Midbrain (tissue), 1 donor: ENCODE measurements around the gene AGAP9.
"Not testable (repeated sequence)": the region's sequence is repeated elsewhere in the genome, so short reads cannot be mapped to it uniquely, and the experiment has no call there.

Source experiments
- DNase-seq: peaks from one replicate; lab custom pipeline; 2025; lab: John Stamatoyannopoulos, UW

AGAP9 gene

DNA sequence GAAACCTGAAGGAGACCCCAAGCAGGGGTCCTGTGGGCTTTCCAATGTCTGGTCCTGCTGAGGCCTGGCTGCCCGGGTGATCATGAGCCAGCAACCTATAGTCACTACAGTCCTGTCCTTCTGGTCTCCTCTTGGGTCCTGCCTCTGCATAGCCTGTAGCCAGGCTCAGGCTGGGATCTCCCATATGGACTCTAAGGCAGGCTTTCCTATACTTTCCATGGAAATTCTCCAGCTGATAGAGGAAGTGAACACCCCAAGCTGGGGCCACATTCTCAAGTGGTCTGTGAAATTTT, 66.0 kb downstream of the AGAP9 start:
- no peak for DNase-seq

DNA sequence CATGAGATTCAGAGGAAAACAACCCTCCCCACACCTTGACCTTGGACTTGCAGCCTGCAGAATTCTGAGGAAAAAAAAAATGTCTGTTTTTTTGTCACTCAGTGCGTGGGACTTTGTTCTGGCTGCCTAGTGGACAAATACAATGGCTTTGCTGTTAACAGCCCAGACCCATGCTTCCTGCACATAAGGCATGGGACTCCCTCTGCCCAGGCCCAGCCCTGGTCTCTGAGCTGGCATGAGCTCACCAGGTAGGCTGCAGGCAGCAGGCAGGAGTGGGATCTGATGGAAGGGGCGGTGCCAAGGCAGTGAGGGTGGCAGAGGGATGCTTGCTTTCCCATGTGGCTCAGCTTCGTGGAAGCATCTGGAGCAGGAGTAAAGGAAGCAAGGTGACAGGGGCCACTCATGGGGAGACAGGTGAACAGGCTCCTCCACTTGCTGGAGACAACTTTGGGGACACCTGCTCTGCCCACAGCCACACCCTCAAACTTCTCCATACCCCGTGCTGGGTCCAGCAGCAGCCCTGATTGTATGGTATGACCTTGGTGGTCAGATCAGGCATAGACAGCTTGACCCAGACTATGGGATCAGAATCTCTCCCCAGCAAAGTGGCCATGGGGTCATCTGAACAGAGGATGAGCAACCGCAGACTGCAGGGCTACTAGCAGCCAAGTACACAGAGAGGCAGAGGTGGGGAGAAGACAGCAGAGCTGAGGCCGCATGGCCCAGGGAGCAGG, 66.5 kb downstream of the AGAP9 start:
- DNase-seq, result no peak

DNA sequence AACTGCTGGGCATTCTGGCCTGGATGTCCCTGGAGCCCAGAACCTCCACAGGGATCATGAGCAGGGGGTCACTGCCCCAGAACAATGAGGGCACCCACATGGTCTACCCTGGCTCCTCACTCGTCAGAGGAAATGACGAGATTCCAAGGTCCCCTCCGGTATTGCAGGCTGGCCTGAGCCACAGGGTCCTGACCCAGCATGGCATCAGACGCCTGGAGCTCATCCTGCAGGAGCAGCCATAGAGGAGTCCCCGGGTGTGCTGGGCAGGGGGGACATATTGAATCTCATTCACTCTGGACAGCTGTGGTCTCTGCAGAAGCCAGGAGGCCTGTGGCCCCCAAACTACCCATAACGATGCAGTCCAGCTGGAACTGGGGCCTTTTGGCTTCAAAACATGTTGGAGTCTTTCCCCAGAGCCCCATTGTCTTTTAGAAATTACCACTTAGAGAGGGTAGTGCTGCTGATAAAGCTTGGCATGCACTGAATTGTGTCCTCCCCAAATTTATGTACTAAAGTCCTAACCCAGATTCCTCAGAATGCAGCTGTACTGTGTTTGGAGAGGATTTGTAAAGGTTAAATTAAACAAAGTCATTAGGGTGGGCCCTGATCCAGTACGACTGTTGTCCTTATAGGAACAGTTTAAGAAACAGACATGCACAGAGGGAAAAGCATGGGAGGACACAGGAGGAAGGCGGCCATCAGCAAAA, 67.2 kb downstream of the AGAP9 start:
- DNase-seq, result no peak

DNA sequence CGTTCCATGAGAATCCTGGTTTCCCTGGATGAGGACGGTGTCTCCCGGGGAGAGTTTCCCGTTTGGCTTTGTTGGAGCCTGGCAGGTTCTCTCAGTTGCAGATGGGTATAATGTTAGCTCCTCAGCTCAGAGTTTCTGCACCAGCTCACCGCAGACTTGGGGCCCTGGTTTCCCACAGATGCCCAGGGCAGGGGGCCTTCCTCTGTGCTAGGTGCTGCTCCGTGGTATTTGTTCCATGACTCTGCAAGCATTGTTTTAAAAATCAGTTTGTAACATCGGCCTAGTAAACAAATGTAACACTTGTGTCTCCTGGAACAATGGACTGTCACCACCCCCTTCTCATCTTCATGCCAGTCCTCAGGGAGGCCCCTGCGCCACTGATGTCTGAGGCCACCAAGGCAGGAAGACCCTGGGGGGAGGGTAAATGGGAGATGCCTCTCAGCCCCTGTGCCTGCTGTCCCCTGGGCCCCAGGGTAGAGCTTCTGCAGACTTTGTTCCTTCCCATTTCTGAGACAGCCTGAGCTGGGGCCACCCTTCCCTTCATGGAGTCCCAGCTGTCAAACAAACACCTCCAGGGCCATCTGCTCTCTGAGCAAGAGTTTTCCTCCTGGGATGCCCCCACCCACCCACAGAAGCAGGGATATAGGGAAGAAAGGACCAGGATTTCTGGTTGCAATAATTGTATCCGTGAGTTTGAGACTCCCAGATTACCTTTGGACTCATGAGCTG, 67.9 kb downstream of the AGAP9 start:
- not testable (repeated sequence) for DNase-seq

DNA sequence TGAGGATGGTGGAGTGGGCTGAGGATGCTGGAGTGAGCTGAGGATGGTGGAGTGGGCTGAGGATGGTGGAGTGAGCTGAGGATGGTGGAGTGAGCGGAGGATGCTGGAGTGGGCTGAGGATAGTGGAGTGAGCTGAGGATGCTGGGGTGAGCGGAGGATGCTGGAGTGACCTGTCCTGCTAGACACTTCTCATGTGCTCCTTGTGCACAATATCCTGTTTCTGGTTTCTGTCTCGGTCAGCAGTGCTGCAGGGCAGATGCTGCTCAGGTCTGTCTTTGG, 68.7 kb downstream of the AGAP9 start:
- DNase-seq, result no peak

DNA sequence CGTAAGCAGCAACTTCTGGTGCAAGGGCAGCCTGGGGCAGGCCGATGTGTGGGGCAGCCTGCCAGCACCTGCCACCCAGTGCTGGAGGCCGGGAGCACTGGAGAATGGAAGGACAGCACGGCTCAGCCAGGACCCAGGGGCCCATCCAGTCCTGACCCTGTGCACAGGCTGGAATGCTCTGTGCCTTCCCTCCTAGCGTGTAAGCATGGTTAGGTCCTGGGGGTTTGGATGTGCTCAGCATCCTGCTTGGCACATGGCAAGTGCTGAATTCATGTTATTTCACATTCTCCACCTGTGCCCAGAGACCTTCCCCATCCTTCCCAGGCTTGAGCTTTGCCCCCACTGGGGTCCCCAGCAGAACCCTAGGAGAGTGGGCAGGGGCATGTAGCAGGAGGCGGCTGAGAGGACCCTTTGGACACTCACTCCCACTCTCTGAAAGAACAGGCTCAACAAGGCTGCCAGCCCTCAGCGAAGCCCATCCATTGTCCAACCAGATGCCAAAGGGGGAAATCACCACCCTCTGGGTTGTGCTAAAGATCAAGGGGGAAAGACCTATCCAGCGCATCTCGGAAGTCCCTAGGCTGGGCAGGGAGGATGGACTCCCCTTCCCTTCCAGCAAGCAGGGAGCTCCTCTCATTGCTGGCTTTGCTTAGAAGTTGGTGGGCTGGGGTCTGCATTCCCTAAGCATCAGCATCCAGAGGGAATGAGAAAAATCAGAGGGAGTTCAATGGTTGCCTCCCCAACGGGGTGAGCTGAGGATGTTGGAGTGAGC, 69.2 kb downstream of the AGAP9 start:
- no peak for DNase-seq

DNA sequence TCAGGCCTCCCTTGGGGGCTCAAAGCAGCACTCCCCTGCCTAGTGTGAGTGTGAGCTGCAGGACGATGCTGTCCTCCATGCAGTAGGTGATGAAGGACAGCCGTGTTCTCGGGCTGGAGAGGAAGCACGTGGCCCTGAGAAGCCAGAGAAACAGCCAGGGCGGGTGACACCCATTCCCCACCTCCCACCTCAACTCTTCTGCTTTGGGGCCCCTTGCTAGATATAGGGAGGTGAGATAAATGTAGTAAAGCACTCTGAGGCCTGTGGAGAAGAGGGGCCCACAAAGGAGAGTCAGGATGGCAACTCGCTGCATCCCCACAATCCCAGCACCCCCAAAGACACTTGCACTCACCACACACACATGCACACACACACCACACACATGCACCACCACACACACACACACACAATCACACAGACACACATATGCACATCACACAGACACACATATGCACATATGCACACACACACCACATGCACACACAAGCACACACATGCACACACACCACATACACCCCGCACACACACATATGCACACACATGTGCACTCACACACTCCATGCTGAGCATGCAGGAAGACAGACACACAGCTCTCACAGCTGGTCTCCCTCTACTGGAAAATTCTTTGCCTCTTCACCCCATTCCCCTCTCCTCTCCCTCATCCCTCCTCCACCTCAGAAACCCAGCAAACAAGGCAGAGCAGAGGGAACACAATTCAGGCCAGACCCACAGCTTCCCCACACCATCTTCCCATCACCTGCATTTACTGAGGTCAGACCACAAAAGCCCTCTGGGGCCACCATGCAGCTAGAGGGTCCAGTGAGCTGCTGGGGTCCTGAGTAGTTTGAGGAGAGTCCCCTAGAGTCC, 70.1 kb downstream of the AGAP9 start:
- DNase-seq, result no peak

DNA sequence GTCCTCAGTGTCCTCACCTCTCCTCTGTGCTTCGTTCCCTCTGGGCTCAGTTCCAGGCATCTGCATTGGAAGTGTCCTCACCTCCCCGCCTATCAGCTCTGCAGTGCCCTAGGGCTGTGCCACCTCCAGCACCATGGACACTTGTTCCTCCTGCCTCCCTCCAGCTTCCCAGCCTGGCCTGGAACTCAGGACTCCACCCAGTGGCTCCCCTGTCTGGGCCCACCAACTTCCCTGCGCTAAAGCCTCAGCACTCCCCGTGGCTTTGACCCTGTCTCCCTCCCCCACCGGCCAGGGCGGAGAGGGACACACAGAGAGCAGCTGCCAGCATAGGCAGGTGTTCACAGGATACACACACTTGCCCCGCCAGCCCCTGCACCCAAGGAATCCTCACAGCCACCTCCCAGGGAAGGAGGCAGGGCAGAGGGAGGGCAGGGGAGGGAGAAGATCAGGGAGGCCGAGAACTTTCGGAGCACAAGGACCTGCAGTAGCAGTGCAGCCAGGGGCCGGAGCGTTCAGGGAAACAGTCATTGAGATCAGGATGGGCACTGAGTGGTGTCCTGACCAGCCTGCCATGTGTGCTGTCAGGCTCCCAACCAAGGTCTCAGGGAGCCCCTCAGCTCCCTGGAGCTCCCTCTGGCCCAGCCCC, 70.8 kb downstream of the AGAP9 start:
- DNase-seq, result no peak

DNA sequence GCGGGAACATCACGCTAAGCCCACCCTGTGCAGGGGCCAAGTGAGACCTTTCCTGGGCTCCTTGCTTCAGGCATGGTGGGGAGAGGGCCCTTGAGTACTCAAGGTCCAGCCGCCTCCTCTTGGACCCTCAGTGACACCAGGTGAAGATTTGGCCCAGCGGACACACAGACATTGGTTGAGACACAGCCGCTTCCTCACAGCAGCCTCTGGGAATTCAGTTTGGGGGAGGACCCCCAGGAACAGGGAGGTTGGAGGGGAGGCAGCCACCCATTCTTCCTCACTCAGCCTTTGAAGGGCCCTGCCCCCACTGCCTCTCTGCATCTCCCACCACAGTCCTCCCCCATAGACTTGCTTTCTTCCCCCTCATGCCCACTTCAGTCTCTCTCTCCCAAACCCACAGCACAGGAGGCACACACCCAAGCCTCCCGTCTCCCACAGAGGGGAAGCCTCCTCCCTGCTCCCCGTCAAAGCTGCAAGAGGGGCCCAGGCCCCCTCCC, 71.4 kb downstream of the AGAP9 start:
- no peak for DNase-seq
